GM12892 (cell line): Measurements from ENCODE around the gene PHF20.

Experiments
- POLR2A ChIP-seq: IDR thresholded peaks from 2 replicates; pipeline ENCODE4 v1.6.1; 2011; ENCODE audit warnings: low read depth, low read length, control low read depth
- POLR2AphosphoS5 ChIP-seq: IDR thresholded peaks from 2 replicates; pipeline ENCODE4 v1.6.1; 2011; ENCODE audit warnings: low read depth, low read length, control low read depth

- TF ChIP-seq POLR2A = no peak
- TF ChIP-seq POLR2AphosphoS5 = no peak
Observed at GRCh38 chr20:35820715-35821114, 48.9 kb downstream of the PHF20 start.
